ENCODE data around the gene WDR62. TPM values are rescaled to one million over a fixed set of nuclear protein-coding genes. Genes with fewer than 3 reads are reported as not detected.

WDR62 gene
- total and polyA plus RNA-seq, 2 donors (not counting 3 experiments of a cell fraction or from before 2014, with no cell fraction given), result 8.0 to 13.4 TPM

DNA sequence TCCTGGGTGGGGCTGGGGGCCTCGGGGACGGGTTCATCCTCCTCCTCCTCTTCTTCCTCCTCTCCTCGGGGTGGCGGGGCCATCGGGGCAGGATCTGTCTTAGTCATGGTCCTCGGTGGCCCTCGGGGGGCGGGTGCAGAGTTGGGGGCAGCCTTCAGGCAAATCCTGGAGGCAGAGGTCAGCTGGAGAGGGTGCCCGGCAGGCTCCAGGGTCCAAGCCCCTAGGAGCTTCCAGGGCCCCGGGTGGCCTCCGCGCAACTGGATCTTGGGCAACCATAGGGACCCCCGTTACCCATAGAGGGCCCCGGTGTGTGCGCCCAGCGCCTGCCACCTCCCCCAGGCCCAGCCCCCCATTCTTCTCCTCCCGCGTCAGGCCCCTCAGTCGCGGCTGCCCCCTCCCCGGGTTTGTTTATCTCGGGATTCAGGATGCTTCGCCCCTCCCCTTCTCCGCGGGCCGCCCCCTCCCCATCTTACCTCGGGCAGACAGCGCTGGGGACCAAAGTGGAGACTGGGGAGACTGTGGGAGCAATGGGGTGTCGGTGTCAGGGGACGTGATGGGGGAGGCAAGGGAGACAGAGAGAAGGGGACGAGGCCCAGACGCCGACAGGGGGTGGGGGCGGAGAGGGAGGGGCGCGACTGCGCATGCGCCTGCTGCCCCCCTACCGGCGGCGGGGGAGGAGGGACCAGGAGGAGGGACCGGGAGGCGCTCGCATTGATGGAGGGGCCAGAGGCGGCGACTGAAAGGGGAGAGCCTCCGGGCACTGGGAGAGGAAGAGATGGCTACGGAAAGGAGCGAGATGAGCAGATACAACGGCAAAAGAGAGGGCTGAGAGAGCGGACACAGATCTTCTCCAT, 22.2 kb upstream of the WDR62 start, which contains the start of gene CLIP3:
Gene CLIP3 (minus strand): TSS at position 623 of the 854 bp plus-strand sequence. CDS start 516 bp downstream, at position 107.
- Histone ChIP-seq H3K4me1 (ENCODE audit: control insufficient read depth, extremely low read depth, insufficient read depth, low read length) (peaks cover 6% of the 10 kb centered on the region), H3K36me3 (ENCODE audit: control insufficient read depth in 2 of 2, extremely low read depth in 1 of 2, insufficient read depth in 2 of 2, low read length in 2 of 2) (peaks cover 0 to under 1% of the 10 kb centered on the region in 2 experiments), H3K79me2 (ENCODE audit: control insufficient read depth, insufficient read depth, low read length) (no peaks in the 10 kb centered on the region), H3K27me3 (ENCODE audit: control insufficient read depth in 2 of 2, insufficient read depth in 2 of 2, low read length in 2 of 2) (no peaks in the 10 kb centered on the region), H3K4me3 (replicated peaks in 1 of 3; ENCODE audit: insufficient read depth in 1 of 3, low read depth in 1 of 3, low read length in 3 of 3) (peak within 1 kb of the TSS; percentile 63 to 88 (median 74)), H3K9me3 (replicated peaks; ENCODE audit: control insufficient read depth, insufficient read depth, low read length) (no peaks in the 10 kb centered on the region), H4K20me1 (replicated peaks; ENCODE audit: control insufficient read depth, extremely low read depth, insufficient read depth, low read length) (no peaks in the 10 kb centered on the region), H3K4me2 (ENCODE audit: insufficient read depth, low read length) (peak within 1 kb of the TSS; percentile 87), H3K9ac (replicated peaks; ENCODE audit: extremely low read depth, insufficient read depth, low read length) (peak within 1 kb of the TSS; percentile 55), H2AFZ (ENCODE audit: low read depth, low read length) (peak within 1 kb of the TSS; percentile 98), H3K27ac (ENCODE audit: insufficient read depth, low read depth, low read length) (no peak within 1 kb of the TSS), H3K9me1 (replicated peaks; ENCODE audit: control insufficient read depth, extremely low read depth, insufficient read depth, low read length) (no peaks in the 10 kb centered on the region)
- FAIRE-seq, result peak; percentile 62
- dilution Hi-C loops (cut with MboI; ENCODE audit: extremely low pct_ligation_motif_present, low sequenced_read_pairs) (no loop called here), intact Hi-C loops (cut with micrococcal nuclease) (loop anchor here (1.0 kb wide), 1 partner anchor 22 kb away; the partner anchor contains the start of genes THAP8 and WDR62)
- TF ChIP-seq JUN (IDR thresholded peaks at IDR 0.05; ENCODE audit: borderline replicate concordance, insufficient read depth, insufficient read length, low read depth) (no peak), POLR2AphosphoS5 (IDR thresholded peaks at IDR 0.05; ENCODE audit: insufficient read depth, low read depth, low read length) (peak; percentile 19)
- peak; percentile 64 for DNase-seq (ENCODE audit: low read depth, low spot score)
- ChIA-PET CTCF (interaction anchor here (1.3 kb wide), 1 partner anchor 18 kb away, joined by 3 read pairs; the partner anchor contains the start of gene ALKBH6), POLR2A (no interaction called here)
- BruUV-seq (replicated peaks), result no TSS peak

DNA sequence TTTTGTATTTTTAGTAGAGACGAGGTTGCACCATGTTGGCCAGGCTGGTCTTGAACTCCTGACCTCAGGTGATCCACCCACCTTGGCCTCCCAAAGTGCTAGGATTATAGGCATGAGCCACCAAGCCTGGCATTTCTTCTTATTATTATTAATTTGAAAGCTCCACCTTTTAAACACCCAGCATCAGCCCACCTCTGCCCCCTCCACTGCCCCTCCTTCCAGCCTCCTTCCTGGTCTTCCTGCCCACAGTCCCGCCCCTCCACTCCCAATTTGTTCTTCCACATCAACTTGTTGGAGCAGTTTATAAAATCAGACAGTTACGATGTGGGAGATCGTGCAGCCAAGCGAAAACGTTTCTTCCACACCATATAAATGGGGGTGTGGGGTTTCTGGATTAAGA, 14.2 kb upstream of the WDR62 start:
- Histone ChIP-seq H3K4me2 (ENCODE audit: insufficient read depth, low read length) (no peak overlapping the region), H3K4me1 (ENCODE audit: control insufficient read depth, extremely low read depth, insufficient read depth, low read length) (no peaks in the 10 kb centered on the region), H3K9ac (replicated peaks; ENCODE audit: extremely low read depth, insufficient read depth, low read length) (no peak overlapping the region), H3K27me3 (ENCODE audit: control insufficient read depth in 2 of 2, insufficient read depth in 2 of 2, low read length in 2 of 2) (no peaks in the 10 kb centered on the region), H3K36me3 (ENCODE audit: control insufficient read depth in 2 of 2, extremely low read depth in 1 of 2, insufficient read depth in 2 of 2, low read length in 2 of 2) (no peaks in the 10 kb centered on the region), H3K79me2 (ENCODE audit: control insufficient read depth, insufficient read depth, low read length) (no peaks in the 10 kb centered on the region), H3K27ac (ENCODE audit: insufficient read depth, low read depth, low read length) (no peak overlapping the region), H4K20me1 (replicated peaks; ENCODE audit: control insufficient read depth, extremely low read depth, insufficient read depth, low read length) (no peaks in the 10 kb centered on the region), H3K9me1 (replicated peaks; ENCODE audit: control insufficient read depth, extremely low read depth, insufficient read depth, low read length) (no peaks in the 10 kb centered on the region), H2AFZ (ENCODE audit: low read depth, low read length) (no peak overlapping the region), H3K4me3 (replicated peaks in 1 of 3; ENCODE audit: insufficient read depth in 1 of 3, low read depth in 1 of 3, low read length in 3 of 3) (no peak overlapping the region), H3K9me3 (replicated peaks; ENCODE audit: control insufficient read depth, insufficient read depth, low read length) (no peaks in the 10 kb centered on the region)
- CTCF ChIA-PET, result no interaction called here
- FAIRE-seq (no peak), DNase-seq (ENCODE audit: low read depth, low spot score) (no peak)
- no peak for TF ChIP-seq MYC (IDR thresholded peaks at IDR 0.05; ENCODE audit: low read depth, low read length)
- no peak for TF ChIP-seq POLR2A (IDR thresholded peaks at IDR 0.05; ENCODE audit: low read depth, low read length)
- no peak for TF ChIP-seq GATA2 (IDR thresholded peaks at IDR 0.05; ENCODE audit: insufficient read depth, insufficient read length, low read depth, low read length)
- no peak for TF ChIP-seq FOS (IDR thresholded peaks at IDR 0.05; ENCODE audit: borderline replicate concordance, insufficient read depth, low read length)
- TF ChIP-seq EZH2 (IDR thresholded peaks at IDR 0.05; ENCODE audit: borderline replicate concordance, low read depth, low read length, severe bottlenecking), result no peak
- no peak for TF ChIP-seq JUN (IDR thresholded peaks at IDR 0.05; ENCODE audit: borderline replicate concordance, insufficient read depth, insufficient read length, low read depth)
- TF ChIP-seq, protein P1, sequence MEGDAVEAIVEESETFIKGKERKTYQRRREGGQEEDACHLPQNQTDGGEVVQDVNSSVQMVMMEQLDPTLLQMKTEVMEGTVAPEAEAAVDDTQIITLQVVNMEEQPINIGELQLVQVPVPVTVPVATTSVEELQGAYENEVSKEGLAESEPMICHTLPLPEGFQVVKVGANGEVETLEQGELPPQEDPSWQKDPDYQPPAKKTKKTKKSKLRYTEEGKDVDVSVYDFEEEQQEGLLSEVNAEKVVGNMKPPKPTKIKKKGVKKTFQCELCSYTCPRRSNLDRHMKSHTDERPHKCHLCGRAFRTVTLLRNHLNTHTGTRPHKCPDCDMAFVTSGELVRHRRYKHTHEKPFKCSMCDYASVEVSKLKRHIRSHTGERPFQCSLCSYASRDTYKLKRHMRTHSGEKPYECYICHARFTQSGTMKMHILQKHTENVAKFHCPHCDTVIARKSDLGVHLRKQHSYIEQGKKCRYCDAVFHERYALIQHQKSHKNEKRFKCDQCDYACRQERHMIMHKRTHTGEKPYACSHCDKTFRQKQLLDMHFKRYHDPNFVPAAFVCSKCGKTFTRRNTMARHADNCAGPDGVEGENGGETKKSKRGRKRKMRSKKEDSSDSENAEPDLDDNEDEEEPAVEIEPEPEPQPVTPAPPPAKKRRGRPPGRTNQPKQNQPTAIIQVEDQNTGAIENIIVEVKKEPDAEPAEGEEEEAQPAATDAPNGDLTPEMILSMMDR (IDR thresholded peaks at IDR 0.05; ENCODE audit: extremely low read depth in 1 of 2, insufficient read depth in 1 of 2, low read depth in 1 of 2, low read length in 2 of 2), result no peak
- no peak for TF ChIP-seq POLR2AphosphoS5 (IDR thresholded peaks at IDR 0.05; ENCODE audit: insufficient read depth, low read depth, low read length)
- TF ChIP-seq, protein P2, sequence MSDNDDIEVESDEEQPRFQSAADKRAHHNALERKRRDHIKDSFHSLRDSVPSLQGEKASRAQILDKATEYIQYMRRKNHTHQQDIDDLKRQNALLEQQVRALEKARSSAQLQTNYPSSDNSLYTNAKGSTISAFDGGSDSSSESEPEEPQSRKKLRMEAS (IDR thresholded peaks at IDR 0.05; ENCODE audit: insufficient read depth, insufficient read length), result no peak
- dilution Hi-C loops (cut with MboI; ENCODE audit: extremely low pct_ligation_motif_present, low sequenced_read_pairs), result no loop called here
- intact Hi-C loops (cut with micrococcal nuclease), result no loop called here
- BruUV-seq (replicated peaks), result no TSS peak
- POLR2A ChIA-PET, result no interaction called here

Data from endothelial cell of umbilical vein (primary cell).